GM12864 (cell line): Measurements from ENCODE around the gene ARAP1.

Experiments
- DNase-seq: peaks from one replicate; pipeline ENCODE4 v3.0.0-alpha.2; 2011; ENCODE audit warnings: low read depth
- H3K4me3 ChIP-seq: 2 replicates; pipeline ENCODE4 v1.5.1; 2011; ENCODE audit warnings: mild to moderate bottlenecking, low read depth, low read length, control low read depth
- TF ChIP-seq, protein P1 (sequence below): IDR thresholded peaks from 2 replicates; pipeline ENCODE4 v1.5.1; 2011; ENCODE audit warnings: low read depth, mild to moderate bottlenecking, moderate library complexity, low read length, control low read depth, inconsistent platforms; ENCODE audit errors: missing control alignments

Gene ARAP1

DNA sequence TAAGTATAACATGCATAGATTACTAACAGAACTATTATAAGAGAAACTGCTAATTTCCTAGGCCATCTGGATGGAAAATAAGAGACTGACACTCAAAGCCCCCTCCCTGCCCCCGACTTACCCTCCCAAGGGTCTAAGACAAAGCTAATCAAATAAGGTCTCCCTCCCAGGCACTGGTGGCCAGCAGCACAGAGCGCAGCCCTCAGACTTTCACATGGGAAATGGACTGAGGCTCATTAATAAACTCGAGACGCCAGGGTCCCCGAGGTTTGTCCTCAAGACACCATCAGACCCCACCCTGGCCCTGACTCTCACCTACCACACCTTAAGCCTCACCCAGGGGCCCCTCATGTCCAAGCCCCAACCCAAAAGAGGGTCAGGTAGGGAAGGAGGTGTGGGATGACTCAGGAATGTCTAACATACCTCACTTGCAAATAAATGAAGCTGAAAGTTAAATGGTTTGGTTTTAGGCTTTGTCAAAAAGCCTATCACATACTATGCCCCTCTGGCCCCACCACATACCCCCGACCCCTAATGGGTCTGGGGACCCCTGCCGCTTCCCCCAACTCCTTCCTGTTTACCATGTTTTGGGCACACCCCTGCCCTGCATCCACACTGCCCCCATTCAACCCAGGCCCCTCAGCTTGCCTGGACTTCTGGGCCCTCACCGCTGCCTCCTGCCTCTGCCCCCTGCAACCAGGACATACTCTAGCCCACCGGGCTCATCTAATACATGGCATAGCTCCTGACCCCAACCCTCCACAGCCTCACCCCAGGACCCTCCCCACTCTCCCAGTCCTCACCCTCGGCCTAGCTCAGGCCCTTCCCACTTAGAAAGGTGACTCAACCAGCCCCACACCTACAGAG lies 11.4 kb downstream of the ARAP1 start:
- TF ChIP-seq, protein P1, sequence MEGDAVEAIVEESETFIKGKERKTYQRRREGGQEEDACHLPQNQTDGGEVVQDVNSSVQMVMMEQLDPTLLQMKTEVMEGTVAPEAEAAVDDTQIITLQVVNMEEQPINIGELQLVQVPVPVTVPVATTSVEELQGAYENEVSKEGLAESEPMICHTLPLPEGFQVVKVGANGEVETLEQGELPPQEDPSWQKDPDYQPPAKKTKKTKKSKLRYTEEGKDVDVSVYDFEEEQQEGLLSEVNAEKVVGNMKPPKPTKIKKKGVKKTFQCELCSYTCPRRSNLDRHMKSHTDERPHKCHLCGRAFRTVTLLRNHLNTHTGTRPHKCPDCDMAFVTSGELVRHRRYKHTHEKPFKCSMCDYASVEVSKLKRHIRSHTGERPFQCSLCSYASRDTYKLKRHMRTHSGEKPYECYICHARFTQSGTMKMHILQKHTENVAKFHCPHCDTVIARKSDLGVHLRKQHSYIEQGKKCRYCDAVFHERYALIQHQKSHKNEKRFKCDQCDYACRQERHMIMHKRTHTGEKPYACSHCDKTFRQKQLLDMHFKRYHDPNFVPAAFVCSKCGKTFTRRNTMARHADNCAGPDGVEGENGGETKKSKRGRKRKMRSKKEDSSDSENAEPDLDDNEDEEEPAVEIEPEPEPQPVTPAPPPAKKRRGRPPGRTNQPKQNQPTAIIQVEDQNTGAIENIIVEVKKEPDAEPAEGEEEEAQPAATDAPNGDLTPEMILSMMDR: no peak
- DNase-seq: no peak
- no peak overlapping the region; the same call in 1 of the 2 replicates for H3K4me3 ChIP-seq

DNA sequence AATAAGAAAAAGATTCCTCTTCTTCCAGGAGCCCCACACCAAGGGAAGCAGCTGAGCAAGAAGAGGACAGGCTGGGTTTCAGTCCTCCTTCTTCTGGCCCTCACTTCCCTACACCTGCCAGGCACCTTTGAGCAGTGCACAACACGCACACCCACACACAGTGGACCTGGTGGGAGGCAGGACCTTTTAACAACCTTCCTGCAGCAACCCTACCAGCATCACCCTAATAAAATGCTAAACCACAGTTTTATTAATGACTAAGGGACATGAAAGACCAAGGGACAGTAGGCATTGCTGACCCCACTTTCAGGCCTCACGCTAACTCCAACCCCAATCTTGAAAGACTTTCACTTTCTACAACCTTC lies 12.2 kb downstream of the ARAP1 start:
- TF ChIP-seq, protein P1: no peak
- no peak overlapping the region; the same call in 1 of the 2 replicates for H3K4me3 ChIP-seq
- no peak for DNase-seq

DNA sequence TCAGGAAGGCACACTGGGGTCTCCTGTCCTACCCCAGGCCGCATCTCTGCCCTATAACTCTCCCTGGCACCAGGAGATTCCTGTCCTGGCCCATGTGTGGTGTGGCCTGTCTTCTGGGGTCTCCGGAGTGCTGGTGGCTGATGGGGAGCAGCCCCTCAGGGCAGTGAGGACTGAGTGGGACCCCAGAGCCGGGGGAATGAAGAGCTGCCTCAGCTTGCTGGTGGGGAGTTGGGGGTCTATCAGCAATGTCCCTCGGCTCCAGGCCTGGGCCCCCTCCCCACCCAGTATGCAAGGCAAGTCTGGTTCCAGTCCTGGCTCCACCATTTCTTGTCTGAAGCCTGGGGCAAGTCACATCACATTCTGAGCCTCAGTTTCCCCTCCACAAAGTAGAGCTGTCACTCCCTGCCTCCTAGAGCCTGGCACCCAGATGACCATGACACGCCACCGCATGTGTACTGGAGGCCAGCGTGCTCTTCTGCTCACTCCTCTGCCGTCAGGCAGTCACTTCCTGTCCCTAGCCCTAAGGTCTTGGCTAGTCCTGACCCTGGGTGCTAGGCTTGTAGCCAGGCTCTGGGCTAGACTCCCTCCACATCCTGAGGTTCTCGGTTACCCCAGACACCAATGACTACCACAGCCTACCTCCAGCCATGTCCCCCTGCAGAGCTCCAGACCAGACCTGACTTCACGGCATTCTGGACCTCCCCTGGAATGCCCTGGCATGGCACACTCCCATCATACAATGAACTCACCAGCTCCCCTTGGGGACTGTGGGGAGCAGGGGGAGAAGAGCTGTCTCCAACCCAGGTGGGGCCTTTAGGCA lies 12.8 kb downstream of the ARAP1 start:
- TF ChIP-seq, protein P1: no peak
- DNase-seq: no peak
- H3K4me3 ChIP-seq: peak overlapping the region; percentile 31

DNA sequence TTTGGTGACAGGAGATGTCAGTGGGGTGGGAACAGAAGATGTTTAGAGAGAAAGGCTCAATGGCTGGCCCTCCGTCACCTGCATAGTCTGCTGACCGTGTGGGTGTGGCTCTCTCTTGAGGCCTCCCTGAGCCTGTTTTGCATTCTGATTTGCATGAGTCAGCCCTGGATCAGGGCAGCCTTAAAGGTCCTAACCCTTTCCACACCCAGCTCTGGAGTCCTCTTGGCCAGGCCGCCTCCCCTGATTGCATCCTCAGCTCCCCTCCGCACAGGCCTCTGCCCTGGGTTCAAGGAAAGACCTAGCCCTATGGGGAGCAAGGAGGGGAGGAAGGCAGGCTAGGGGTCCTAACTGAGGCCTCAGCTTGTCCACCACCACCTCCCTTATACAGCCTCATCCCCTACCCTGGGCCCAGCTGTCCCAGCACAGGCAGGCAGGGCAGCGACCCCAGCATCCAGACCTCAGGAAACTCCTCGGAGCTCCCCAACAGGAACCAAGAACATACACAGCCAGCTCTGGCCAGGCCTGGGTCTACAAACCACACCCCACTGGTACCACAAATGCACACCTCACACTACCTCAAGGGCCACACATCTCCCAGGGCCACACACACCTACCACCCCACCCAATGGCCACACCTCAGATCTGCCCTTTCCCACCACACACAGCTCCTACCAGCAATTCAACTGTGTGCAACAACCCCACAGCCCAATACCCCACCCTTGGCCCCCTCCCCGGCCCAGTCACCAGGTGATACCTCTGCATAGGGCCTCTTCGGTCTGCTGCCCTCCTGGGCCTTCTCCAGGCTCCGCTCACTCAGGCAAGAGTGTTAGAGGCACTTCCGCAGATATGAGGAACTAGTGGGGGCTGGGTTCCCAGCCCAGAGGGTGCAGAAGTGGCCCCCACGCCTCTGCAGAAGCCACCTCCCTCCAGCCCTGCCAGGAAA lies 13.7 kb downstream of the ARAP1 start:
- TF ChIP-seq, protein P1: no peak
- DNase-seq: no peak
- peak overlapping the region; percentile 31 for H3K4me3 ChIP-seq

DNA sequence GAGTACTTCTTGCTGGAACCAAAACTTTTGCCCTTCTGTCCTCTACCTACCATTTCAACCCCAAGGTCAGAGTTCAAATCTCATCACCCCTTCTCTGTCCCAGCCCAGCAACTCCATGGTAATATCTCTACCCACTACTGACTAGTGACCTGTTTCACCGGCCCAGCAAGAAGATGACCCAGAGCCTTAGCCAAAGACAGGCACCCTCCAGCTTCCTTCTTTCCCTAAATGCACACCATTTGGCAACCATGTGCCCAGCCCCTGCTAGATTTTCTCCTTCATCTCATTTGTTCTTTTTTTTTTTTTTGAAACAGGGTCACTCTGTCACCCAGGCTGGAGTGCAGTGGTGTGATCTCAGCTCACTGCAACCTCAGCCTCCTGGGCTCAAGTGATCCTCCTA lies 14.9 kb downstream of the ARAP1 start:
- H3K4me3 ChIP-seq: no peak overlapping the region
- TF ChIP-seq, protein P1: no peak
- no peak for DNase-seq

DNA sequence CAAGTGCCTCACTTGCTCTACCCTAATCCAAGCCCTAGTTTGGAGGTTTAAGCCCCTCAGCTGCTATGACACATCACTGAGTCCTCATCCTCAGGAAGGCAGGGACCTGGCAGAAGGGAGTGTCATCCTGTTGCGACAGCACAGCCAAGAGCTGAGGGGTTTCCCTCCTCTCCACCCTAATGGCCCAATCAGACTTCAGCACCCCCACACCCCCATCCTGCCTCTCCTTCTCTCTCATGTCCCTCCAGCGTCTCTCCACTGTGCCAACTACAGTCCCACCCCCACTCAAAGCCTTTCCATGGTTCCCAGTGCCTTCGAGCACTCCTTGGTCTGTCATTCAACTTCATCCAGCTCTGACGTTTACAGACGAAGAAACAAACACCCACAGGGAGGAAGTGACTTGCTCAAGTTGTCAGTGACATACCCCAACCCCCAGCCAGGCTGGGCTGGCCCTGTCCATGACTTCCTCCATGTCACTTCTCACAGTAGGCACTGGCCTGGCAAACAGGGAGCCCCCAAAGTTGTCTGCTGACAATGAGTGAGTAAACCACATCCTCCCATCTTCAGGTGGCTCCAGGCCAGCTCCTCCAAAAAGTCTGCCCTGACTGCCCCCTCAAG lies 15.6 kb downstream of the ARAP1 start:
- TF ChIP-seq, protein P1: no peak

More for the DNA sequence above, 15.6 kb downstream of the ARAP1 start:
- DNase-seq: no peak
- H3K4me3 ChIP-seq: no peak overlapping the region
